ENCODE results near the gene BHMT2. TPM values are rescaled to one million over a fixed set of nuclear protein-coding genes. Genes with fewer than 3 reads are reported as not detected.

BHMT2 gene
- total RNA-seq, 1 experiment from 2014 or later: not detected

- peaks cover 54% of the 10 kb centered on the region for H3K27me3 Mint-ChIP-seq (ENCODE audit: low read depth)
- Histone ChIP-seq H3K23me2 (ENCODE audit: insufficient read length, low read depth, low read length, poor library complexity, severe bottlenecking) (peaks cover 11% of the 10 kb centered on the region), H2BK120ac (ENCODE audit: low read depth, low read length, poor library complexity, severe bottlenecking) (no peak overlapping the region), H3K14ac (ENCODE audit: insufficient read depth, low read length) (no peak overlapping the region), H4K5ac (ENCODE audit: insufficient read length, low read depth, low read length) (no peak overlapping the region), H3K27me3 (ENCODE audit: insufficient read depth, low read length) (peaks cover 13% of the 10 kb centered on the region; the same call in 1 of the 2 replicates), H3K23ac (ENCODE audit: insufficient read length, low read depth, low read length) (no peak overlapping the region), H4K20me1 (ENCODE audit: control insufficient read depth, insufficient read depth, insufficient read length) (no peaks in the 10 kb centered on the region), H2BK12ac (ENCODE audit: insufficient read length, low read depth, low read length) (no peak overlapping the region), H2BK5ac (ENCODE audit: insufficient read length, low read length) (no peak overlapping the region), H2BK20ac (ENCODE audit: low read depth, low read length, poor library complexity, severe bottlenecking) (no peak overlapping the region), H3K79me2 (ENCODE audit: insufficient read depth, low read length) (no peaks in the 10 kb centered on the region), H2AK5ac (ENCODE audit: insufficient read length, low read length) (no peak overlapping the region), H2AFZ (ENCODE audit: low read length) (no peak overlapping the region), H3K56ac (ENCODE audit: insufficient read length, low read depth, low read length) (no peak overlapping the region), H3K79me1 (ENCODE audit: insufficient read depth, low read depth, low read length, poor library complexity, severe bottlenecking) (no peaks in the 10 kb centered on the region), H3T11ph (ENCODE audit: low read length) (no peak overlapping the region), H2BK15ac (ENCODE audit: low read depth, low read length) (no peak overlapping the region), H3K9me3 (ENCODE audit: control insufficient read depth, low read depth, low read length) (no peaks in the 10 kb centered on the region), H3K9ac (ENCODE audit: extremely low read depth, insufficient read length, low read length) (no peak overlapping the region), H3K27ac (ENCODE audit: insufficient read length, low read depth, low read length) (no peak overlapping the region), H4K91ac (ENCODE audit: insufficient read length, low read depth, low read length) (no peak overlapping the region), H3K18ac (ENCODE audit: insufficient read length, low read depth, low read length) (no peak overlapping the region), H3K4ac (ENCODE audit: low read depth, low read length) (no peak overlapping the region), H3K4me2 (ENCODE audit: insufficient read depth, insufficient read length, low read length) (peak overlapping the region; percentile 49), H3K4me1 (ENCODE audit: insufficient read depth, low read length) (no peaks in the 10 kb centered on the region; the same call in none of the 2 replicates), H4K8ac (replicated peaks; ENCODE audit: insufficient read length, low read depth, low read length) (no peak overlapping the region)
- no peaks in the 10 kb centered on the region for H3K36me3 Mint-ChIP-seq (ENCODE audit: insufficient read depth in 1 of 3, low read depth in 3 of 3)
- no peak for TF ChIP-seq CTCF (conservative IDR thresholded peaks at IDR 0.05)
- no peak for DNase-seq
- peak overlapping the region; percentile 70 to 88 for H3K4me3 Mint-ChIP-seq
- no peak overlapping the region for H3K27ac Mint-ChIP-seq
- peaks cover 7 to 9% of the 10 kb centered on the region in 2 experiments for H3K4me1 Mint-ChIP-seq
- H3K9me3 Mint-ChIP-seq: no peaks in the 10 kb centered on the region
- WGBS (ENCODE audit: extremely low coverage, insufficient read length, low lambda C conversion rate): no CpG with 5 or more reads among the region's 5 CpGs
These were observed 43.1 kb downstream of the BHMT2 start for GRCh38 chr5:79112703-79113058.

Data from H9 (cell line).